ENCODE results near the gene ARPC4.

ARPC4 gene

DNA sequence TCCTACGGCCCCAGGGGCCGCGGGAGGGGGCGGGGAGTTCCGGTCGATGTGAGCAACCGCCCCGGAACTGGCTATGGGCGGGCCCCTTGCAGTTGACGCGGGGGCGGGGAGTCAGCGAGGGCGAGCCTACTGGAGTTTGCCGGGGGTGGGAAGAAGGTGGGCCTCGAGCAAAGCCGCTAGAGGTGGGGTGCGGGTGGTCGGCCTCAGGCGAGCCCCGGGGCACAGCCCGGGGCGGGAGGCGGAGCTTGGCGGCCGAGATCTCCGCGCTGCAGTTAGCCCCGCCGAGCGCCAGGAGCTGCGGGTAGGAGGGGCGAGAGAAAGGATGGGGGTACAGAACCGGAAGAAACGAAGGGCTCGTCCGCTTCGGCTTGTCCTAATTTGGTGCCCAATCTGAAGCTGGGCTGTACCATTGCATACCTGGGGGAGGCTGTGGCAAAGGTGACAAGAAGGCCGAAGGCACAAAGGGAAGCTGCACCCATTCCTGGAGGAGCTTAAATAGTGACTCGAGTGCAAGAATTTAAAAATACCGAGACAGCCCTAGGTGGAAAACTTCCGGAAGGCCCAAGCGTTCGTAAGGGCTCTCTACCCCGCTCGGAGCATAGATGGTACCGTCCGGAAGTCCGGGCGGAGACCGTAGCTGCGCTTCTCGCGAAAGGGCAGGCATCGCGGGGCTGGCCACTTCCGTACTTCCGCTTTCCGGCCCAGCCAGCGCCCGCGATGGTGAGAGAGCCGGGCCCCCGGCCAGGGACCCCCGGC lies at the start of gene ARPC4, which contains the start of gene TADA3:
TSS of gene ARPC4 (plus strand) at position 678 of the 756 bp plus-strand sequence. CDS start at position 718, 40 bp downstream.
TSS of gene TADA3 (minus strand) at position 69 of the 756 bp plus-strand sequence. CDS start 1,007 bp downstream, outside the sequence.
- Histone ChIP-seq H3K27me3 (replicated peaks; ENCODE audit: control insufficient read depth, insufficient read depth, low read length) (no peaks in the 10 kb centered on the region), H3K9ac (ENCODE audit: low read length) (peak within 1 kb of the TSS; percentile 99), H3K36me3 (ENCODE audit: control insufficient read depth, insufficient read depth, low read length, severe bottlenecking) (peaks cover 28% of the 10 kb centered on the region), H3K9me3 (ENCODE audit: control insufficient read depth, low read length) (no peaks in the 10 kb centered on the region), H3K4me3 (ENCODE audit: low read length) (peak within 1 kb of the TSS; percentile 96), H3K4me1 (ENCODE audit: control insufficient read depth, insufficient read depth, low read length) (peaks cover 14% of the 10 kb centered on the region)
- peak; percentile 97 for DNase-seq (ENCODE audit: low read depth)

DNA sequence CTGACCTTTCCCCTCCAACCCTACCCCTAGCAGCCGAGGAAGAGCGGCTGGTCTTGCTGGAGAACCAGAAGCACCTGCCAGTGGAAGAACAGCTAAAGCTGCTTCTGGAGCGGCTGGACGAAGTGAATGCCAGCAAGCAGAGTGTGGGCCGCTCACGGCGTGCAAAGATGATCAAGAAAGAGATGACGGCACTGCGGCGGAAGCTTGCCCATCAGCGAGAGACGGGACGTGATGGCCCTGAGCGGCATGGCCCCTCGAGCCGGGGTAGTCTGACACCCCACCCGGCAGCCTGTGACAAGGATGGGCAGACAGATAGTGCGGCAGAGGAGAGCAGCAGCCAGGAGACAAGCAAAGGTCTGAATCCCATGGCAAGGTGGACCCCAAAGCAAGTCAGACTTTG lies 49.3 kb upstream of the ARPC4 start:
- no peaks in the 10 kb centered on the region for H3K27me3 ChIP-seq (replicated peaks; ENCODE audit: control insufficient read depth, insufficient read depth, low read length)
- no peak overlapping the region for H3K9ac ChIP-seq (ENCODE audit: low read length)
- H3K9me3 ChIP-seq (ENCODE audit: control insufficient read depth, low read length) = no peaks in the 10 kb centered on the region
- H3K36me3 ChIP-seq (ENCODE audit: control insufficient read depth, insufficient read depth, low read length, severe bottlenecking) = peaks cover 98% of the 10 kb centered on the region
- no peak overlapping the region for H3K4me3 ChIP-seq (ENCODE audit: low read length)
- H3K4me1 ChIP-seq (ENCODE audit: control insufficient read depth, insufficient read depth, low read length) = peaks cover 24% of the 10 kb centered on the region
- DNase-seq (ENCODE audit: low read depth) = no peak

- H3K4me1 ChIP-seq (ENCODE audit: control insufficient read depth, insufficient read depth, low read length) = peaks cover 29% of the 10 kb centered on the region
- H3K27me3 ChIP-seq (replicated peaks; ENCODE audit: control insufficient read depth, insufficient read depth, low read length) = no peaks in the 10 kb centered on the region
- no peak overlapping the region for H3K9ac ChIP-seq (ENCODE audit: low read length)
- peaks cover 92% of the 10 kb centered on the region for H3K36me3 ChIP-seq (ENCODE audit: control insufficient read depth, insufficient read depth, low read length, severe bottlenecking)
- H3K4me3 ChIP-seq (ENCODE audit: low read length) = no peak overlapping the region
- H3K9me3 ChIP-seq (ENCODE audit: control insufficient read depth, low read length) = no peaks in the 10 kb centered on the region
- DNase-seq (ENCODE audit: low read depth) = no peak
Measured at GRCh38 chr3:9744162-9744561, 48.7 kb upstream of the ARPC4 start.

GRCh38 chr3:9745521-9745920 lies 47.4 kb upstream of the ARPC4 start:
- Histone ChIP-seq H3K27me3 (replicated peaks; ENCODE audit: control insufficient read depth, insufficient read depth, low read length) (no peaks in the 10 kb centered on the region), H3K4me1 (ENCODE audit: control insufficient read depth, insufficient read depth, low read length) (peaks cover 35% of the 10 kb centered on the region), H3K4me3 (ENCODE audit: low read length) (no peak overlapping the region), H3K9me3 (ENCODE audit: control insufficient read depth, low read length) (no peaks in the 10 kb centered on the region), H3K36me3 (ENCODE audit: control insufficient read depth, insufficient read depth, low read length, severe bottlenecking) (peaks cover 79% of the 10 kb centered on the region), H3K9ac (ENCODE audit: low read length) (no peak overlapping the region)
- no peak for DNase-seq (ENCODE audit: low read depth)

DNA sequence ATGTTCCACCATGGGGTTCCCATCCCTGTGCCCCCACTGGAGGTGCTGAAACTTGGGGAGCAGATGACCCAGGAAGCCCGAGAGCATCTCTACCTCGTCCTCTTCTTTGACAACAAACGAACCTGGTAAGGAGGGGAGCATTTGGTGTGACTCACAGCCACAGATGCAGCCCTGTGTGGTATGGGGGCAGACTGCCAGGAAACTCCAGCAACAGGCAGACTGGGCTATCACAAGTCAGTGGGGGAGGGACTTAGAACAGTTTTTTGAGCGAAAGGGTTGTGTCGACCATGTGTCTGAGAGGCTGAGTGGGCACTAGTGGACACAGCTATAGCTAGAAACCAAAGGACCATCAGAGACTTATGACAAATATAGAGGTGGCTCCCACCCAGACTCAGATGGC lies 46.6 kb upstream of the ARPC4 start:
- Histone ChIP-seq H3K4me1 (ENCODE audit: control insufficient read depth, insufficient read depth, low read length) (peaks cover 43% of the 10 kb centered on the region), H3K9ac (ENCODE audit: low read length) (no peak overlapping the region), H3K27me3 (replicated peaks; ENCODE audit: control insufficient read depth, insufficient read depth, low read length) (no peaks in the 10 kb centered on the region), H3K4me3 (ENCODE audit: low read length) (no peak overlapping the region), H3K9me3 (ENCODE audit: control insufficient read depth, low read length) (no peaks in the 10 kb centered on the region), H3K36me3 (ENCODE audit: control insufficient read depth, insufficient read depth, low read length, severe bottlenecking) (peaks cover 71% of the 10 kb centered on the region)
- DNase-seq (ENCODE audit: low read depth) = peak; percentile 44

- H3K9me3 ChIP-seq (ENCODE audit: control insufficient read depth, low read length) = no peaks in the 10 kb centered on the region
- H3K36me3 ChIP-seq (ENCODE audit: control insufficient read depth, insufficient read depth, low read length, severe bottlenecking) = peaks cover 67% of the 10 kb centered on the region
- DNase-seq (ENCODE audit: low read depth) = peak; percentile 33
- H3K4me1 ChIP-seq (ENCODE audit: control insufficient read depth, insufficient read depth, low read length) = peaks cover 45% of the 10 kb centered on the region
- H3K27me3 ChIP-seq (replicated peaks; ENCODE audit: control insufficient read depth, insufficient read depth, low read length) = no peaks in the 10 kb centered on the region
- no peak overlapping the region for H3K9ac ChIP-seq (ENCODE audit: low read length)
- no peak overlapping the region for H3K4me3 ChIP-seq (ENCODE audit: low read length)
Measured at GRCh38 chr3:9747267-9747666, 45.6 kb upstream of the ARPC4 start.

GRCh38 chr3:9748031-9748430 lies 44.9 kb upstream of the ARPC4 start:
- peaks cover 63% of the 10 kb centered on the region for H3K36me3 ChIP-seq (ENCODE audit: control insufficient read depth, insufficient read depth, low read length, severe bottlenecking)

DNA sequence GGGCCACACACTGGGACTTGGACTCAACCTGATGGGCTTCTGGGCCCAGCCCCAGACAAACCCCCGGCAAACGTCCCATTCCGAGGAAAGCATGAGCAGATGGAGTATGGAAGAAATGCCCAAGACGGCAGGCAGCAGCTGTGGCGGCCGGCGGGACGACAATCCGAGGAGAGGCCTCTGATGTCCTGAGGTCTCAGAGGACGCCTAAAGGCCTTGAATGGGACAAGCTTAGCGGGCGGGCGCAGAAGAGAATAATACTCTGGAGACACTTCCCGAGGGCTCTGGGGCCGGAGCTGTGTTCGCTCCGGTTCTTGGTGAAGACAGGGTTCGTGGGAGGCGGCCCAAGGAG lies 43.6 kb upstream of the ARPC4 start:
- no peak for DNase-seq (ENCODE audit: low read depth)
- Histone ChIP-seq H3K9ac (ENCODE audit: low read length) (peak overlapping the region; percentile 90), H3K27me3 (replicated peaks; ENCODE audit: control insufficient read depth, insufficient read depth, low read length) (no peaks in the 10 kb centered on the region), H3K9me3 (ENCODE audit: control insufficient read depth, low read length) (no peaks in the 10 kb centered on the region), H3K4me3 (ENCODE audit: low read length) (peak overlapping the region; percentile 96), H3K36me3 (ENCODE audit: control insufficient read depth, insufficient read depth, low read length, severe bottlenecking) (peaks cover 51% of the 10 kb centered on the region), H3K4me1 (ENCODE audit: control insufficient read depth, insufficient read depth, low read length) (peaks cover 45% of the 10 kb centered on the region)

More at GRCh38 chr3:9748031-9748430, 44.9 kb upstream of the ARPC4 start:
- Histone ChIP-seq H3K9me3 (ENCODE audit: control insufficient read depth, low read length) (no peaks in the 10 kb centered on the region), H3K27me3 (replicated peaks; ENCODE audit: control insufficient read depth, insufficient read depth, low read length) (no peaks in the 10 kb centered on the region), H3K4me3 (ENCODE audit: low read length) (no peak overlapping the region), H3K4me1 (ENCODE audit: control insufficient read depth, insufficient read depth, low read length) (peaks cover 45% of the 10 kb centered on the region), H3K9ac (ENCODE audit: low read length) (no peak overlapping the region)
- DNase-seq (ENCODE audit: low read depth) = no peak

DNA sequence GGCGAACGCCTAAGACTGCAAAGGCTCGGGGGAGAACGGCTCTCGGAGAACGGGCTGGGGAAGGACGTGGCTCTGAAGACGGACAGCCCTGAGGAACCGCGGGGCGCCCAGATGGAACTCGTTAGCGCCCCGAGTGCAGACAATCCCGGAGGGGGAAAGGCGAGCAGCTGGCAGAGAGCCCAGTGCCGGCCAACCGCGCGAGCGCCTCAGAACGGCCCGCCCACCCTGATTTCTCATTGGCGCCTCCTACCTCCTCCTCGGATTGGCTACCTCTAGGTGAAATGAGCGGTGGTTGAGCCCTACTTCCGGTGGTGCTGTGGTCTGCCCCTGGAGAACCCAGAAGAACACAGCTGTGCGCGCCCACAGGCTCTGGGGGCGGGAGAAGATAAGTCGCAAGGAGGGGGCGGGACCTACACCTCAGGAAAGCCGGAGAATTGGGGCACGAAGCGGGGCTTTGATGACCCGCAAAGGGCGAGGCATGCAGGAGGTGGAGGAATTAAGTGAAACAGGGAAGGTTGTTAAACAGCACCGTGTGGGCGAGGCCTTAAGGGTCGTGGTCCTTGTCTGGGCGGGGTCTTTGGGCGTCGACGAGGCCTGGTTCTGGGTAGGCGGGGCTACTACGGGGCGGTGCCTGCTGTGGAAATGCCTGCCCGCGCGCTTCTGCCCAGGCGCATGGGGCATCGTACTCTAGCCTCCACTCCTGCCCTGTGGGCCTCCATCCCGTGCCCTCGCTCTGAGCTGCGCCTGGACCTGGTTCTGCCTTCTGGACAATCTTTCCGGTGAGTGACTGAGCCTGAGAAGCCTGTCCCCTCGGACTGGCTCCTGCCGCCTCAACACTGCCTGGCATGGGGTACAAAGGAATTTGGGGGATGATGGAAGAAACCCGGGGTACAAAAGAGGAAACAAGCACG lies 43.0 kb upstream of the ARPC4 start, which contains the start of gene OGG1:
TSS of gene OGG1 (plus strand) at position 308 of the 911 bp plus-strand sequence. CDS start at position 643, 335 bp downstream.
- Histone ChIP-seq H3K36me3 (ENCODE audit: control insufficient read depth, insufficient read depth, low read length, severe bottlenecking) (peaks cover 44% of the 10 kb centered on the region), H3K4me1 (ENCODE audit: control insufficient read depth, insufficient read depth, low read length) (peaks cover 49% of the 10 kb centered on the region), H3K4me3 (ENCODE audit: low read length) (peak within 1 kb of the TSS; percentile 96), H3K9ac (ENCODE audit: low read length) (peak within 1 kb of the TSS; percentile 90), H3K27me3 (replicated peaks; ENCODE audit: control insufficient read depth, insufficient read depth, low read length) (no peaks in the 10 kb centered on the region), H3K9me3 (ENCODE audit: control insufficient read depth, low read length) (no peaks in the 10 kb centered on the region)
- DNase-seq (ENCODE audit: low read depth) = peak; percentile 99

DNA sequence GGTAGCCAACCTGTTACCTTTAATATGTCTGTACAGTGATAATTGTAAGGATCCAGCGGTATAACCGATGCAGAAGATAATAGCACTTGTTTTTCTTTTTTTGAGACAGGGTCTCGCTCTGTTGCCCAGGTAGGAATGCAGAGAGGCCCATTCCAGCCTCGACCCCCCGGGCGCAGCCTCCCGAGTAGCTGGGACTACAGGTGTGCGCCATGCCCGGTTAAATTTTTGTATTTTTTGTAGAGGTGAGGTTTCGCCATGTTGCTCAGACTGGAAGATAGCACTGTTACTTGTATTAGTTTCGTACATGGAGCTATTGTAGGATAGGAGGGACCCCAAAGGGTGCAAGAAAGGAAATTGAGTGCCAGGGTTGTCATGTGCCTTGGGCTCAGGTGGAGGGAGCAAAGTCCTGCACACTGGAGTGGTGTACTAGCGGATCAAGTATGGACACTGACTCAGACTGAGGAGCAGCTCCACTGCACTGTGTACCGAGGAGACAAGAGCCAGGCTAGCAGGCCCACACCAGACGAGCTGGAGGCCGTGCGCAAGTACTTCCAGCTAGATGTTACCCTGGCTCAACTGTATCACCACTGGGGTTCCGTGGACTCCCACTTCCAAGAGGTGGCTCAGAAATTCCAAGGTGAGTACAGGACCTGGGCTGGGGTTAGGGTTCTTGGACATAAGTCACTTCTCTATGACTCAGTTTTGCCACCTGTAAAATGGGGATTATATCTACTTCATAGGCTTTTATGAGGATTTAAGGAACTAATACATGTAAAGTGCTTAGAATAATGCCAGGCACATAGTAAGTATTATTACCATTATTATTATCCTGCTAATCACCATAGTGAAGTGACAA lies 42.1 kb upstream of the ARPC4 start:
- H3K4me1 ChIP-seq (ENCODE audit: control insufficient read depth, insufficient read depth, low read length) = peaks cover 52% of the 10 kb centered on the region
- DNase-seq (ENCODE audit: low read depth) = no peak
- H3K4me3 ChIP-seq (ENCODE audit: low read length) = peak overlapping the region; percentile 96
- peak overlapping the region; percentile 90 for H3K9ac ChIP-seq (ENCODE audit: low read length)
- no peaks in the 10 kb centered on the region for H3K27me3 ChIP-seq (replicated peaks; ENCODE audit: control insufficient read depth, insufficient read depth, low read length)
- H3K36me3 ChIP-seq (ENCODE audit: control insufficient read depth, insufficient read depth, low read length, severe bottlenecking) = peaks cover 37% of the 10 kb centered on the region
- H3K9me3 ChIP-seq (ENCODE audit: control insufficient read depth, low read length) = no peaks in the 10 kb centered on the region

Measured in adipocyte (in vitro differentiated cells).